K562 (cell line): ENCODE results near the gene VPS37B. TPM values are rescaled to one million over a fixed set of nuclear protein-coding genes. Genes with fewer than 3 reads are reported as not detected.

Experiments
- ATAC-seq: fragments of 200-7000 bp; cut with Tn5 transposase; 3 replicates; pipeline ENCODE4 v1.9.1; 2020; ENCODE audit warnings: moderate library complexity
- BruUV-seq: library from RNA; stranded (reverse); fragments of 400-500 nt; replicated peaks from 2 replicates; lab custom pipeline; 2021; lab: Mats Ljungman, UMichigan
- CTCF ChIA-PET: fragments of 300-600 bp; formaldehyde crosslinking; extraction: SDS; loops from one replicate; lab custom pipeline; 2021; ENCODE audit warnings: low intra/inter-chr PET ratio; lab: Yijun Ruan, JAX
- POLR2A ChIA-PET: fragments of 300-600, 350-650 bp; sonication (Branson Sonifier 250); formaldehyde crosslinking; extraction: SDS; loops from one replicate; lab custom pipeline; 2021; ENCODE audit warnings: antibody characterized with exemption, inconsistent platforms; lab: Yijun Ruan, JAX
- DNase-seq, 4 experiments: peaks; one replicate each; pipeline versions ENCODE4 v3.0.0 to v3.0.0-alpha.2; 2011 to 2018; ENCODE audit warnings: low spot score in 3 of 4, mixed read lengths in 3 of 4; ENCODE audit errors: extremely low read depth in 1 of 4
- FAIRE-seq: peaks from 2 replicates; lab custom pipeline; 2011; peaks lifted over from hg19 to GRCh38; lab: Jason Lieb, UNC
- H2AFZ ChIP-seq: 2 replicates; pipeline ENCODE4 v1.6.0; 2011; ENCODE audit warnings: low read depth, low read length, control low read depth, inconsistent platforms
- H3K27ac ChIP-seq: fragments of 200-600 bp; 3 replicates; pipeline ENCODE4 v1.8.0; 2011; ENCODE audit warnings: low read depth, mild to moderate bottlenecking, control low read depth, inconsistent platforms, low read length, moderate library complexity, mixed read lengths; ENCODE audit errors: extremely low read depth
- H3K27me3 ChIP-seq, 2 experiments: fragments of 300-600 bp in 1 of 2; 2 replicates in 1 of 2; 3 replicates in 1 of 2; pipeline versions ENCODE4 v1.6.0 to v1.8.0; 2011; ENCODE audit warnings: inconsistent platforms in 2 of 2, low read length in 2 of 2, mild to moderate bottlenecking in 1 of 2, mixed read lengths in 1 of 2, moderate library complexity in 1 of 2; ENCODE audit not compliant: control insufficient read depth in 2 of 2, insufficient read depth in 2 of 2
- H3K36me3 ChIP-seq: fragments of 300-600 bp; 3 replicates; pipeline ENCODE4 v1.8.0; 2011; ENCODE audit warnings: mild to moderate bottlenecking, low read length, inconsistent platforms; ENCODE audit not compliant: control insufficient read depth, insufficient read depth
- H3K4me1 ChIP-seq, 2 experiments: fragments of 200-600 bp in 1 of 2; replicated peaks in 1 of 2; 2 replicates in 1 of 2; 3 replicates in 1 of 2; pipeline versions ENCODE4 v1.5.1 to v1.8.0; 2011; ENCODE audit warnings: inconsistent platforms in 2 of 2, low read length in 2 of 2, mild to moderate bottlenecking in 1 of 2, mixed read lengths in 1 of 2, moderate library complexity in 1 of 2; ENCODE audit not compliant: control insufficient read depth in 2 of 2, insufficient read depth in 2 of 2
- H3K4me2 ChIP-seq: 2 replicates; pipeline ENCODE4 v1.6.1; 2011; ENCODE audit warnings: low read length, control low read depth, inconsistent platforms, mixed read lengths; ENCODE audit not compliant: insufficient read depth
- H3K4me3 ChIP-seq: fragments of 200-600 bp; sonication (generic), shearing (Covaris generic); 2 replicates; pipeline ENCODE4 v1.5.1; 2016; ENCODE audit warnings: control low read depth, inconsistent platforms
- H3K79me2 ChIP-seq: fragments of 200-600 bp; 3 replicates; pipeline ENCODE4 v1.8.0; 2011; ENCODE audit warnings: low read length, inconsistent platforms; ENCODE audit not compliant: control insufficient read depth, insufficient read depth
- H3K9ac ChIP-seq, 2 experiments: 2 replicates each; pipeline versions ENCODE4 v1.6.0 to v1.6.1; 2011; ENCODE audit warnings: low read depth in 2 of 2, low read length in 2 of 2, control low read depth in 1 of 2, inconsistent platforms in 1 of 2, mild to moderate bottlenecking in 1 of 2, mixed read lengths in 1 of 2; ENCODE audit not compliant: insufficient read depth in 1 of 2
- H3K9me1 ChIP-seq: one replicate; pipeline ENCODE4 v1.6.0; 2011; ENCODE audit warnings: inconsistent platforms, mild to moderate bottlenecking, low read length, moderate library complexity; ENCODE audit not compliant: control insufficient read depth, insufficient read depth
- H3K9me3 ChIP-seq: replicated peaks from 2 replicates; pipeline ENCODE4 v1.5.1; 2011; ENCODE audit warnings: low read depth, low read length, inconsistent platforms; ENCODE audit not compliant: control insufficient read depth, insufficient read depth
- H4K20me1 ChIP-seq: replicated peaks from 2 replicates; pipeline ENCODE4 v1.6.1; 2011; ENCODE audit warnings: low read length, inconsistent platforms, mixed read lengths; ENCODE audit not compliant: control insufficient read depth, insufficient read depth
- NFYB ChIP-seq: IDR thresholded peaks from 2 replicates; pipeline ENCODE4 v1.6.1; 2011; ENCODE audit warnings: mild to moderate bottlenecking, moderate library complexity; ENCODE audit not compliant: insufficient read length; ENCODE audit errors: extremely low read depth
- STAG1 ChIP-seq: sonication (generic); formaldehyde crosslinking; IDR thresholded peaks from 2 replicates; pipeline ENCODE4 v1.5.0; 2020; ENCODE audit warnings: missing genetic modification reagents, borderline replicate concordance
- TFAM ChIP-seq: fragments of 250-450 bp; sonication (Bioruptor Pico); conservative IDR thresholded peaks from 2 replicates; pipeline ENCODE4 v1.5.0; 2021; ENCODE audit warnings: mild to moderate bottlenecking, moderate library complexity
- TOE1 ChIP-seq, 2 experiments: fragments of 450-650 bp in 1 of 2; sonication (generic) in 1 of 2; formaldehyde crosslinking in 1 of 2; IDR thresholded peaks; 2 replicates each; pipeline versions ENCODE4 v1.7.1 to v1.8.0; 2016 to 2022; ENCODE audit warnings: borderline replicate concordance in 2 of 2, mild to moderate bottlenecking in 2 of 2, antibody characterized with exemption in 1 of 2, inconsistent platforms in 1 of 2, low read depth in 1 of 2, missing genetic modification reagents in 1 of 2, moderate library complexity in 1 of 2
- ZFX ChIP-seq: sonication (generic); formaldehyde crosslinking; IDR thresholded peaks from 2 replicates; pipeline ENCODE4 v1.8.0; 2022; ENCODE audit warnings: mild to moderate bottlenecking, missing genetic modification reagents, moderate library complexity
- ZNF384 ChIP-seq: IDR thresholded peaks from 2 replicates; pipeline ENCODE4 v1.6.1; 2012; ENCODE audit warnings: low read depth, low read length, improper control_type of control experiment
- WGBS: fragments of 100-300 bp; shearing (Covaris generic); methylation state at CpG from one replicate; pipeline ENCODE4 v1.1.6; 2016; ENCODE audit warnings: low coverage, mixed read lengths; ENCODE audit not compliant: insufficient coverage; ENCODE audit errors: missing lambda C conversion rate; 5-methylcytosine and 5-hydroxymethylcytosine counted together
- in situ Hi-C: fragments of 300-500 bp; cut with MboI; formaldehyde crosslinking; loops from 4 replicates; pipeline ENCODE4 v1.15.0; 2018; ENCODE audit warnings: inconsistent platforms, mixed read lengths
- intact Hi-C: fragments of 100-400 bp; cut with micrococcal nuclease; formaldehyde crosslinking; loops from 2 replicates; pipeline ENCODE4 v1.14.2; 2022
- polyA plus RNA-seq, 8 experiments: library from polyadenylated mRNA; depleted of rRNA in 4 of 8; stranded (reverse) in 5 of 8; unstranded in 3 of 8; fragments of >200 nt; fragmentation: Nextera tagmentation in 2 of 8; fragmentation: Illumina TruSeq in 1 of 8; extraction: Ambion mirVana in 2 of 8; extraction: Trizol in 1 of 8; gene quantifications; 2 replicates each; pipeline versions ENCODE4 v1.2.1 to v1.2.3, GENCODE V29; 2011 to 2014; ENCODE audit warnings: inconsistent platforms in 1 of 8, missing spikeins in 1 of 8
- total RNA-seq, 7 experiments: library from RNA; depleted of rRNA in 6 of 7; stranded (reverse); fragments of >200 nt in 6 of 7; fragmentation: Illumina TruSeq in 2 of 7; extraction: Trizol in 2 of 7; gene quantifications; 2 replicates each; pipeline versions ENCODE4 v1.2.1 to v1.2.3, GENCODE V29; 2011 to 2021; ENCODE audit warnings: low replicate concordance in 1 of 7
- TF ChIP-seq, protein P1 (sequence below): sonication (generic); formaldehyde crosslinking; IDR thresholded peaks from 2 replicates; pipeline ENCODE4 v1.8.0; 2022; ENCODE audit warnings: missing genetic modification reagents, mild to moderate bottlenecking, moderate library complexity, borderline replicate concordance
- TF ChIP-seq, protein P2 (sequence below): fragments of 450-650 bp; IDR thresholded peaks from one replicate; pipeline ENCODE4 v1.6.1; 2018; ENCODE audit warnings: mild to moderate bottlenecking, moderate library complexity; ENCODE audit not compliant: partially characterized antibody
- TF ChIP-seq, protein P3 (sequence below): fragments of 250-450 bp; sonication (Bioruptor Pico); IDR thresholded peaks from 2 replicates; pipeline ENCODE4 v1.4.0; 2020

VPS37B gene
- total and polyA plus RNA-seq, 9 of the 15 experiments (the other 6 are each of a cell fraction or from before 2014, with no cell fraction given) = 0.28 to 37.4 (median 17.9) TPM

GRCh38 chr12:122860040-122860853, 35.7 kb downstream of the VPS37B start:
- no peak overlapping the region for H3K4me3 ChIP-seq
- H4K20me1 ChIP-seq = 0 out of 2 replicates have a peak, but pooled peaks cover 3% of the 10 kb centered on the region
- peak; percentile 91 for FAIRE-seq
- no TSS peak for BruUV-seq
- no peak overlapping the region for H3K4me2 ChIP-seq
- no peaks in the 10 kb centered on the region for H3K79me2 ChIP-seq
- H3K9ac ChIP-seq = peak overlapping the region in 1 of 2 experiments; percentile 78; a peak in 1 of 4 replicates
- peaks cover 22% of the 10 kb centered on the region; the same call in 2 of the 3 replicates for H3K36me3 ChIP-seq
- peak; percentile 73 to 87 (median 80) for DNase-seq
- intact Hi-C loops = loop anchor here (1.0 to 5.0 kb wide), 3 partner anchors 92 to 377 kb away; no protein-coding TSS in a partner anchor
- CTCF ChIA-PET = interaction anchor here (1.1 to 2.0 kb wide), 3 partner anchors 87 to 378 kb away, joined by 3 to 28 read pairs (median 7); no protein-coding TSS in a partner anchor
- H3K9me3 ChIP-seq = no peaks in the 10 kb centered on the region
- H3K4me1 ChIP-seq = peaks cover 0 to 54% of the 10 kb centered on the region in 2 experiments; a peak in 2 of 5 replicates
- H3K27ac ChIP-seq = no peak overlapping the region
- ATAC-seq = peak; percentile 91
- in situ Hi-C loops = no loop called here
- H3K27me3 ChIP-seq = no peaks in the 10 kb centered on the region
- POLR2A ChIA-PET = interaction anchor here (0.7 to 1.4 kb wide), 8 partner anchors 11 to 372 kb away, joined by 3 to 6 read pairs (median 4); partner anchors contain the start of gene OGFOD2
- no peak overlapping the region for H2AFZ ChIP-seq
- H3K9me1 ChIP-seq = no peaks in the 10 kb centered on the region
- WGBS = 35% methylated on average over 17 of the region's 28 CpGs
- no peak for TF ChIP-seq TFAM
- TF ChIP-seq, protein P1, sequence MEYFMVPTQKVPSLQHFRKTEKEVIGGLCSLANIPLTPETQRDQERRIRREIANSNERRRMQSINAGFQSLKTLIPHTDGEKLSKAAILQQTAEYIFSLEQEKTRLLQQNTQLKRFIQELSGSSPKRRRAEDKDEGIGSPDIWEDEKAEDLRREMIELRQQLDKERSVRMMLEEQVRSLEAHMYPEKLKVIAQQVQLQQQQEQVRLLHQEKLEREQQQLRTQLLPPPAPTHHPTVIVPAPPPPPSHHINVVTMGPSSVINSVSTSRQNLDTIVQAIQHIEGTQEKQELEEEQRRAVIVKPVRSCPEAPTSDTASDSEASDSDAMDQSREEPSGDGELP (CRISPR knock-in tag) = peak; percentile 80
- TF ChIP-seq, protein P2, sequence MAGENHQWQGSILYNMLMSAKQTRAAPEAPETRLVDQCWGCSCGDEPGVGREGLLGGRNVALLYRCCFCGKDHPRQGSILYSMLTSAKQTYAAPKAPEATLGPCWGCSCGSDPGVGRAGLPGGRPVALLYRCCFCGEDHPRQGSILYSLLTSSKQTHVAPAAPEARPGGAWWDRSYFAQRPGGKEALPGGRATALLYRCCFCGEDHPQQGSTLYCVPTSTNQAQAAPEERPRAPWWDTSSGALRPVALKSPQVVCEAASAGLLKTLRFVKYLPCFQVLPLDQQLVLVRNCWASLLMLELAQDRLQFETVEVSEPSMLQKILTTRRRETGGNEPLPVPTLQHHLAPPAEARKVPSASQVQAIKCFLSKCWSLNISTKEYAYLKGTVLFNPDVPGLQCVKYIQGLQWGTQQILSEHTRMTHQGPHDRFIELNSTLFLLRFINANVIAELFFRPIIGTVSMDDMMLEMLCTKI = no peak
- peak; percentile 89 for TF ChIP-seq STAG1 (CRISPR knock-in tag)
- TF ChIP-seq, protein P3, sequence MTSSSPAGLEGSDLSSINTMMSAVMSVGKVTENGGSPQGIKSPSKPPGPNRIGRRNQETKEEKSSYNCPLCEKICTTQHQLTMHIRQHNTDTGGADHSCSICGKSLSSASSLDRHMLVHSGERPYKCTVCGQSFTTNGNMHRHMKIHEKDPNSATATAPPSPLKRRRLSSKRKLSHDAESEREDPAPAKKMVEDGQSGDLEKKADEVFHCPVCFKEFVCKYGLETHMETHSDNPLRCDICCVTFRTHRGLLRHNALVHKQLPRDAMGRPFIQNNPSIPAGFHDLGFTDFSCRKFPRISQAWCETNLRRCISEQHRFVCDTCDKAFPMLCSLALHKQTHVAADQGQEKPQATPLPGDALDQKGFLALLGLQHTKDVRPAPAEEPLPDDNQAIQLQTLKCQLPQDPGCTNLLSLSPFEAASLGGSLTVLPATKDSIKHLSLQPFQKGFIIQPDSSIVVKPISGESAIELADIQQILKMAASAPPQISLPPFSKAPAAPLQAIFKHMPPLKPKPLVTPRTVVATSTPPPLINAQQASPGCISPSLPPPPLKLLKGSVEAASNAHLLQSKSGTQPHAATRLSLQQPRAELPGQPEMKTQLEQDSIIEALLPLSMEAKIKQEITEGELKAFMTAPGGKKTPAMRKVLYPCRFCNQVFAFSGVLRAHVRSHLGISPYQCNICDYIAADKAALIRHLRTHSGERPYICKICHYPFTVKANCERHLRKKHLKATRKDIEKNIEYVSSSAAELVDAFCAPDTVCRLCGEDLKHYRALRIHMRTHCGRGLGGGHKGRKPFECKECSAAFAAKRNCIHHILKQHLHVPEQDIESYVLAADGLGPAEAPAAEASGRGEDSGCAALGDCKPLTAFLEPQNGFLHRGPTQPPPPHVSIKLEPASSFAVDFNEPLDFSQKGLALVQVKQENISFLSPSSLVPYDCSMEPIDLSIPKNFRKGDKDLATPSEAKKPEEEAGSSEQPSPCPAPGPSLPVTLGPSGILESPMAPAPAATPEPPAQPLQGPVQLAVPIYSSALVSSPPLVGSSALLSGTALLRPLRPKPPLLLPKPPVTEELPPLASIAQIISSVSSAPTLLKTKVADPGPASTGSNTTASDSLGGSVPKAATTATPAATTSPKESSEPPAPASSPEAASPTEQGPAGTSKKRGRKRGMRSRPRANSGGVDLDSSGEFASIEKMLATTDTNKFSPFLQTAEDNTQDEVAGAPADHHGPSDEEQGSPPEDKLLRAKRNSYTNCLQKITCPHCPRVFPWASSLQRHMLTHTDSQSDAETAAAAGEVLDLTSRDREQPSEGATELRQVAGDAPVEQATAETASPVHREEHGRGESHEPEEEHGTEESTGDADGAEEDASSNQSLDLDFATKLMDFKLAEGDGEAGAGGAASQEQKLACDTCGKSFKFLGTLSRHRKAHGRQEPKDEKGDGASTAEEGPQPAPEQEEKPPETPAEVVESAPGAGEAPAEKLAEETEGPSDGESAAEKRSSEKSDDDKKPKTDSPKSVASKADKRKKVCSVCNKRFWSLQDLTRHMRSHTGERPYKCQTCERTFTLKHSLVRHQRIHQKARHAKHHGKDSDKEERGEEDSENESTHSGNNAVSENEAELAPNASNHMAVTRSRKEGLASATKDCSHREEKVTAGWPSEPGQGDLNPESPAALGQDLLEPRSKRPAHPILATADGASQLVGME (CRISPR knock-in tag) = no peak
- no peak for TF ChIP-seq ZNF384
- TF ChIP-seq ZFX (CRISPR knock-in tag) = peak; percentile 50
- no peak for TF ChIP-seq TOE1 (IDR thresholded peaks at IDR 0.05; ENCODE audit: borderline replicate concordance)
- TF ChIP-seq TOE1 (CRISPR knock-in tag; IDR thresholded peaks at IDR 0.05; ENCODE audit: borderline replicate concordance, low read depth) = no peak
- no peak for TF ChIP-seq NFYB
